RWPE2 (cell line): ENCODE data around the gene MIPEP.
A peak's percentile ranks its signal among the peaks of the same experiment; 100 is the strongest.

Experiments
- ATAC-seq: fragments of 200-7000 bp; cut with Tn5 transposase; 3 replicates; pipeline ENCODE4 v1.9.1; 2021; ENCODE audit warnings: low read depth
- DNase-seq: peaks from one replicate; pipeline ENCODE4 v3.0.0-alpha.2; 2020; ENCODE audit warnings: low spot score
- H3K27ac ChIP-seq: fragments of 450-650 bp; 2 replicates; pipeline ENCODE4 v1.5.1; 2017; ENCODE audit warnings: mild to moderate bottlenecking; ENCODE audit not compliant: poor library complexity, severe bottlenecking
- H3K27me3 ChIP-seq: fragments of 250-450 bp; sonication (Bioruptor Pico); 2 replicates; pipeline ENCODE4 v1.5.1; 2021; ENCODE audit warnings: mild to moderate bottlenecking, moderate library complexity; ENCODE audit not compliant: insufficient read depth, poor library complexity, severe bottlenecking
- H3K36me3 ChIP-seq: fragments of 250-450 bp; sonication (Bioruptor Pico); 2 replicates; pipeline ENCODE4 v1.5.1; 2020; ENCODE audit warnings: low read depth, mild to moderate bottlenecking, moderate library complexity
- H3K4me1 ChIP-seq: fragments of 250-450 bp; sonication (Bioruptor Pico); 2 replicates; pipeline ENCODE4 v1.5.1; 2021; ENCODE audit warnings: mild to moderate bottlenecking, moderate library complexity; ENCODE audit not compliant: insufficient read depth, poor library complexity, severe bottlenecking
- H3K4me3 ChIP-seq: fragments of 250-450 bp; sonication (Bioruptor Pico); 2 replicates; pipeline ENCODE4 v1.5.1; 2021; ENCODE audit warnings: mild to moderate bottlenecking, moderate library complexity; ENCODE audit not compliant: severe bottlenecking
- H3K9me3 ChIP-seq: fragments of 250-450 bp; sonication (Bioruptor Pico); 2 replicates; pipeline ENCODE4 v1.5.1; 2021; ENCODE audit warnings: mild to moderate bottlenecking, moderate library complexity; ENCODE audit not compliant: severe bottlenecking
- CTCF ChIP-seq: fragments of 450-650 bp; IDR thresholded peaks from one replicate; pipeline ENCODE4 v1.5.1; 2017; ENCODE audit warnings: mild to moderate bottlenecking, moderate library complexity; ENCODE audit not compliant: poor library complexity, severe bottlenecking

Gene MIPEP

GRCh38 chr13:23758798-23759527, 130.2 kb downstream of the MIPEP start:
- Histone ChIP-seq H3K27me3 (no peaks in the 10 kb centered on the region), H3K27ac (no peak overlapping the region)
- no peak for ATAC-seq

GRCh38 chr13:23754997-23755396, 134.2 kb downstream of the MIPEP start:
- no peak for TF ChIP-seq CTCF
- peaks cover 22% of the 10 kb centered on the region for H3K4me1 ChIP-seq
- ATAC-seq: no peak
- no peak overlapping the region for H3K4me3 ChIP-seq
- DNase-seq: no peak
- H3K27me3 ChIP-seq: no peaks in the 10 kb centered on the region
- no peaks in the 10 kb centered on the region; the same call in 1 of the 2 replicates for H3K36me3 ChIP-seq
- no peaks in the 10 kb centered on the region for H3K9me3 ChIP-seq
- no peak overlapping the region for H3K27ac ChIP-seq

More at GRCh38 chr13:23758798-23759527, 130.2 kb downstream of the MIPEP start:
- H3K4me3 ChIP-seq: no peak overlapping the region
- TF ChIP-seq CTCF: no peak
- H3K9me3 ChIP-seq: no peaks in the 10 kb centered on the region
- no peaks in the 10 kb centered on the region for H3K36me3 ChIP-seq
- no peaks in the 10 kb centered on the region for H3K4me1 ChIP-seq
- no peak for DNase-seq

GRCh38 chr13:23754506-23754905, 134.7 kb downstream of the MIPEP start:
- Histone ChIP-seq H3K4me3 (no peak overlapping the region), H3K4me1 (peaks cover 22% of the 10 kb centered on the region), H3K36me3 (no peaks in the 10 kb centered on the region; the same call in 1 of the 2 replicates), H3K9me3 (no peaks in the 10 kb centered on the region), H3K27ac (no peak overlapping the region), H3K27me3 (no peaks in the 10 kb centered on the region)
- TF ChIP-seq CTCF: no peak
- DNase-seq: no peak
- no peak for ATAC-seq

- DNase-seq (no peak), ATAC-seq (peak; percentile 62; the same call in 2 of the 3 replicates)
- Histone ChIP-seq H3K36me3 (no peaks in the 10 kb centered on the region; the same call in 1 of the 2 replicates), H3K4me1 (peaks cover 22% of the 10 kb centered on the region), H3K4me3 (no peak overlapping the region), H3K27me3 (no peaks in the 10 kb centered on the region), H3K9me3 (no peaks in the 10 kb centered on the region), H3K27ac (no peak overlapping the region)
- TF ChIP-seq CTCF: no peak
Measured at GRCh38 chr13:23753458-23753857, 135.7 kb downstream of the MIPEP start.
